ENCODE results near the gene EML6.

The EML6 gene

GRCh38 chr2:54723131-54723995, at the start of gene EML6:
Gene EML6 (plus strand): TSS chr2:54723662. CDS start chr2:54725062, 1,400 bp downstream.
- Mint-ChIP-seq H3K27me3 (ENCODE audit: low read depth) (peaks cover 77% of the 10 kb centered on the region), H3K9me3 (no peaks in the 10 kb centered on the region), H3K4me1 (ENCODE audit: low read depth) (peaks cover 17% of the 10 kb centered on the region), H3K4me3 (peak within 1 kb of the TSS; percentile 91), H3K27ac (peak within 1 kb of the TSS; percentile 58), H3K36me3 (ENCODE audit: low read depth) (no peaks in the 10 kb centered on the region)

GRCh38 chr2:54675281-54675680, 48.2 kb upstream of the EML6 start:
- peaks cover 22% of the 10 kb centered on the region for H3K36me3 Mint-ChIP-seq (ENCODE audit: low read depth)
- no peaks in the 10 kb centered on the region for H3K9me3 Mint-ChIP-seq
- H3K4me3 Mint-ChIP-seq: no peak overlapping the region
- H3K27ac Mint-ChIP-seq: no peak overlapping the region
- peaks cover 39% of the 10 kb centered on the region for H3K27me3 Mint-ChIP-seq (ENCODE audit: low read depth)
- H3K4me1 Mint-ChIP-seq (ENCODE audit: low read depth): peaks cover 40% of the 10 kb centered on the region

GRCh38 chr2:54675738-54676137, 47.7 kb upstream of the EML6 start:
- Mint-ChIP-seq H3K4me1 (ENCODE audit: low read depth) (peaks cover 38% of the 10 kb centered on the region), H3K36me3 (ENCODE audit: low read depth) (peaks cover 18% of the 10 kb centered on the region), H3K27ac (no peak overlapping the region), H3K4me3 (no peak overlapping the region), H3K27me3 (ENCODE audit: low read depth) (peaks cover 41% of the 10 kb centered on the region), H3K9me3 (no peaks in the 10 kb centered on the region)

- H3K27me3 Mint-ChIP-seq (ENCODE audit: low read depth): peaks cover 41% of the 10 kb centered on the region
- H3K4me1 Mint-ChIP-seq (ENCODE audit: low read depth): peaks cover 45% of the 10 kb centered on the region
- H3K27ac Mint-ChIP-seq: no peak overlapping the region
- H3K9me3 Mint-ChIP-seq: peaks cover 4% of the 10 kb centered on the region
- peaks cover 12% of the 10 kb centered on the region for H3K36me3 Mint-ChIP-seq (ENCODE audit: low read depth)
- no peak overlapping the region for H3K4me3 Mint-ChIP-seq
Observed at GRCh38 chr2:54676656-54677055, 46.8 kb upstream of the EML6 start.

GRCh38 chr2:54677476-54678265, 45.8 kb upstream of the EML6 start:
- H3K36me3 Mint-ChIP-seq (ENCODE audit: low read depth): peaks cover 10% of the 10 kb centered on the region
- H3K9me3 Mint-ChIP-seq: peaks cover 10% of the 10 kb centered on the region
- no peak overlapping the region for H3K4me3 Mint-ChIP-seq
- peaks cover 45% of the 10 kb centered on the region for H3K4me1 Mint-ChIP-seq (ENCODE audit: low read depth)
- no peak overlapping the region for H3K27ac Mint-ChIP-seq
- H3K27me3 Mint-ChIP-seq (ENCODE audit: low read depth): peaks cover 41% of the 10 kb centered on the region

GRCh38 chr2:54678719-54679118, 44.7 kb upstream of the EML6 start:
- H3K36me3 Mint-ChIP-seq (ENCODE audit: low read depth): peaks cover 5% of the 10 kb centered on the region
- peaks cover 43% of the 10 kb centered on the region for H3K27me3 Mint-ChIP-seq (ENCODE audit: low read depth)
- H3K4me3 Mint-ChIP-seq: no peak overlapping the region
- no peak overlapping the region for H3K27ac Mint-ChIP-seq
- peaks cover 10% of the 10 kb centered on the region for H3K9me3 Mint-ChIP-seq
- H3K4me1 Mint-ChIP-seq (ENCODE audit: low read depth): peaks cover 43% of the 10 kb centered on the region

GRCh38 chr2:54680397-54681041, 42.9 kb upstream of the EML6 start:
- Mint-ChIP-seq H3K4me1 (ENCODE audit: low read depth) (peaks cover 48% of the 10 kb centered on the region), H3K27me3 (ENCODE audit: low read depth) (peaks cover 48% of the 10 kb centered on the region), H3K27ac (peak overlapping the region; percentile 82), H3K9me3 (peaks cover 12% of the 10 kb centered on the region), H3K4me3 (peak overlapping the region; percentile 89), H3K36me3 (ENCODE audit: low read depth) (peaks cover 7% of the 10 kb centered on the region)

- Mint-ChIP-seq H3K4me3 (peak overlapping the region; percentile 8), H3K27ac (peak overlapping the region; percentile 60), H3K4me1 (ENCODE audit: low read depth) (peaks cover 48% of the 10 kb centered on the region), H3K36me3 (ENCODE audit: low read depth) (peaks cover 8% of the 10 kb centered on the region), H3K9me3 (peaks cover 12% of the 10 kb centered on the region), H3K27me3 (ENCODE audit: low read depth) (peaks cover 44% of the 10 kb centered on the region)
Observed at GRCh38 chr2:54681416-54681815, 42.0 kb upstream of the EML6 start.

GRCh38 chr2:54683596-54683995, 39.9 kb upstream of the EML6 start:
- H3K4me3 Mint-ChIP-seq: no peak overlapping the region
- H3K27ac Mint-ChIP-seq: no peak overlapping the region
- peaks cover 42% of the 10 kb centered on the region for H3K27me3 Mint-ChIP-seq (ENCODE audit: low read depth)
- H3K4me1 Mint-ChIP-seq (ENCODE audit: low read depth): peaks cover 55% of the 10 kb centered on the region
- H3K36me3 Mint-ChIP-seq (ENCODE audit: low read depth): peaks cover 8% of the 10 kb centered on the region
- H3K9me3 Mint-ChIP-seq: peaks cover 12% of the 10 kb centered on the region

GRCh38 chr2:54685263-54685775, 38.1 kb upstream of the EML6 start:
- Mint-ChIP-seq H3K27me3 (ENCODE audit: low read depth) (peaks cover 47% of the 10 kb centered on the region), H3K9me3 (peaks cover 16% of the 10 kb centered on the region), H3K4me3 (peak overlapping the region; percentile 14), H3K27ac (no peak overlapping the region), H3K4me1 (ENCODE audit: low read depth) (peaks cover 54% of the 10 kb centered on the region), H3K36me3 (ENCODE audit: low read depth) (peaks cover 7% of the 10 kb centered on the region)

- H3K27ac Mint-ChIP-seq: peak overlapping the region; percentile 11
Observed at GRCh38 chr2:54687595-54688152, 35.8 kb upstream of the EML6 start.

GRCh38 chr2:54691445-54692135, 31.9 kb upstream of the EML6 start:
- Mint-ChIP-seq H3K27ac (no peak overlapping the region), H3K27me3 (ENCODE audit: low read depth) (peaks cover 41% of the 10 kb centered on the region), H3K4me1 (ENCODE audit: low read depth) (peaks cover 22% of the 10 kb centered on the region), H3K9me3 (peaks cover 3% of the 10 kb centered on the region), H3K4me3 (no peak overlapping the region), H3K36me3 (ENCODE audit: low read depth) (no peaks in the 10 kb centered on the region)

More at GRCh38 chr2:54687595-54688152, 35.8 kb upstream of the EML6 start:
- peaks cover 37% of the 10 kb centered on the region for H3K4me1 Mint-ChIP-seq (ENCODE audit: low read depth)
- peaks cover 53% of the 10 kb centered on the region for H3K27me3 Mint-ChIP-seq (ENCODE audit: low read depth)
- peaks cover 6% of the 10 kb centered on the region for H3K9me3 Mint-ChIP-seq
- peak overlapping the region; percentile 43 for H3K4me3 Mint-ChIP-seq
- H3K36me3 Mint-ChIP-seq (ENCODE audit: low read depth): peaks cover 5% of the 10 kb centered on the region

- Mint-ChIP-seq H3K4me3 (no peak overlapping the region), H3K36me3 (ENCODE audit: low read depth) (no peaks in the 10 kb centered on the region), H3K27me3 (ENCODE audit: low read depth) (peaks cover 44% of the 10 kb centered on the region), H3K9me3 (peaks cover 3% of the 10 kb centered on the region), H3K4me1 (ENCODE audit: low read depth) (peaks cover 15% of the 10 kb centered on the region), H3K27ac (no peak overlapping the region)
Observed at GRCh38 chr2:54692556-54692955, 30.9 kb upstream of the EML6 start.

All from T-helper 1 cell treated with Interleukin-12 subunit alpha and Interleukin-12 subunit beta and Interleukin-4 antibody, amounts not matched to agents 30 μg/mL and 1 μg/mL, for 36 hours (primary cell).